Esophagus squamous epithelium (tissue), 4 donors: ENCODE data around the gene SERTAD1.

ENCODE experiments used
- POLR2A ChIP-seq, 4 donors: fragments of 450-650 bp; IDR thresholded peaks; one replicate each; pipeline ENCODE4 v1.6.1; 2017; ENCODE audit warnings: antibody characterized with exemption in 4 of 4, mild to moderate bottlenecking in 4 of 4, moderate library complexity in 3 of 4
- TF ChIP-seq, protein P1 (sequence below), 6 experiments: fragments of 450-650 bp in 4 of 6; fragments of 200-600 bp in 2 of 6; sonication (generic) in 2 of 6; IDR thresholded peaks; one replicate each; pipeline ENCODE4 v1.5.1; 2016 to 2019; ENCODE audit warnings: antibody characterized with exemption in 6 of 6, mild to moderate bottlenecking in 4 of 6, moderate library complexity in 4 of 6

DNA sequence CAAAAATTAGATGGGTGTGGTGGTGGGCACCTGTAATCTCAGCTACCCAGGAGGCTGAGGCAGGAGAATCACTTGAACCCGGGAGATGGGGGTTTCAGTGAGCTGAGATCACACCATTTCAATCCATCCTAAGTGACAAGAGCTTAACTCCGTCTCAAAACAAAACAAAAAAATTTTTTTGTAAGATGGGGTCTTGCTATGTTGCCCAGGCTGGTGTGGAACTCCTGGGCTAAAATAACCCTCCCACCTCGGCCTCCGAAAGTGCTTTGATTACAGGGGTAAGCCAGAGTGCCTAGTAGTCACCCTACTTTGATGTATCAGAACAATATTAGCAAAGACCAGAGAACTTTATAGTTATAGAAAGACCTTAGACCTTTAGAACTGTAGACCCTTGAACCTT lies 48.9 kb upstream of the SERTAD1 start:
- TF ChIP-seq, protein P1, sequence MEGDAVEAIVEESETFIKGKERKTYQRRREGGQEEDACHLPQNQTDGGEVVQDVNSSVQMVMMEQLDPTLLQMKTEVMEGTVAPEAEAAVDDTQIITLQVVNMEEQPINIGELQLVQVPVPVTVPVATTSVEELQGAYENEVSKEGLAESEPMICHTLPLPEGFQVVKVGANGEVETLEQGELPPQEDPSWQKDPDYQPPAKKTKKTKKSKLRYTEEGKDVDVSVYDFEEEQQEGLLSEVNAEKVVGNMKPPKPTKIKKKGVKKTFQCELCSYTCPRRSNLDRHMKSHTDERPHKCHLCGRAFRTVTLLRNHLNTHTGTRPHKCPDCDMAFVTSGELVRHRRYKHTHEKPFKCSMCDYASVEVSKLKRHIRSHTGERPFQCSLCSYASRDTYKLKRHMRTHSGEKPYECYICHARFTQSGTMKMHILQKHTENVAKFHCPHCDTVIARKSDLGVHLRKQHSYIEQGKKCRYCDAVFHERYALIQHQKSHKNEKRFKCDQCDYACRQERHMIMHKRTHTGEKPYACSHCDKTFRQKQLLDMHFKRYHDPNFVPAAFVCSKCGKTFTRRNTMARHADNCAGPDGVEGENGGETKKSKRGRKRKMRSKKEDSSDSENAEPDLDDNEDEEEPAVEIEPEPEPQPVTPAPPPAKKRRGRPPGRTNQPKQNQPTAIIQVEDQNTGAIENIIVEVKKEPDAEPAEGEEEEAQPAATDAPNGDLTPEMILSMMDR (IDR thresholded peaks at IDR 0.05), result no peak
- no peak for TF ChIP-seq POLR2A (IDR thresholded peaks at IDR 0.05)
